Activated CD4-positive, alpha-beta T cell treated with anti-CD3 and anti-CD28 coated beads, Interleukin-2, amount 50 U/mL, for 48 hours (primary cell): Measurements from ENCODE around the gene PANX1.
"Not testable (repeated sequence)": the region's sequence is repeated elsewhere in the genome, so short reads cannot be mapped to it uniquely, and the experiment has no call there.

ENCODE experiments used
- DNase-seq, 2 experiments: peaks; one replicate each; pipeline ENCODE4 v3.0.0-alpha.2; 2020

PANX1 gene, protein sequence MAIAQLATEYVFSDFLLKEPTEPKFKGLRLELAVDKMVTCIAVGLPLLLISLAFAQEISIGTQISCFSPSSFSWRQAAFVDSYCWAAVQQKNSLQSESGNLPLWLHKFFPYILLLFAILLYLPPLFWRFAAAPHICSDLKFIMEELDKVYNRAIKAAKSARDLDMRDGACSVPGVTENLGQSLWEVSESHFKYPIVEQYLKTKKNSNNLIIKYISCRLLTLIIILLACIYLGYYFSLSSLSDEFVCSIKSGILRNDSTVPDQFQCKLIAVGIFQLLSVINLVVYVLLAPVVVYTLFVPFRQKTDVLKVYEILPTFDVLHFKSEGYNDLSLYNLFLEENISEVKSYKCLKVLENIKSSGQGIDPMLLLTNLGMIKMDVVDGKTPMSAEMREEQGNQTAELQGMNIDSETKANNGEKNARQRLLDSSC

DNA sequence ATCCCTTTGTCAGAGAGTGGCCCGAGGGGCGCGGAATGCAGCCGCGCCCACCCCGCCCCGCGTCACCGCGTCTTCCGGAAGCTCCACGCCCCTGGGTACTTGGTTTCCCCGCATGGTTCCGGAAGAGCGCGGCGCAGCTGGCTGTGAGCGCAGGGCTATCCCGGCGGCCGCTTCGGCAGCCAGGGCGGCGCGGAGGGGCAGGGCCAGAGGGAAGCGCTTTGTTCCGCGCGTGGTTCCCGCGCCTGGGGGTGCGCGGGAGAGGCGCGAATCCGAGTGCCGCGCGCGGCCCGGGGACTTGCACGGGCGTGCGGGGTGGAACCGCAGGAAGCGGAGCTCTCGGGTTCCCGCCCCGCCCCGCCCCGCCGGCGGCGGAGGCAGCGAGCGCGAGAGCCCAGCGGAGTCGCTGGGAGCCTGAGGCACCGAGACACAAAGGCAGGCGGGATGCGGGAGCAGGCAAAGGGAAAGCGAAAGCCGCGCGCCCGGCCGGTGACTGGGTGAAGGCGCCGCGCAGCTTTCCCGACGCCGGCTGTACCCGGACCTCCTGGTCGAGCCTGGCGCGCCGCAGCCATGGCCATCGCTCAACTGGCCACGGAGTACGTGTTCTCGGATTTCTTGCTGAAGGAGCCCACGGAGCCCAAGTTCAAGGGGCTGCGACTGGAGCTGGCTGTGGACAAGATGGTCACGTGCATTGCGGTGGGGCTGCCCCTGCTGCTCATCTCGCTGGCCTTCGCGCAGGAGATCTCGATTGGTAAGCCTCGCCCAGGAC is at the start of gene PANX1:
Gene PANX1 (plus strand): TSS at position 96 of the 766 bp plus-strand sequence. CDS start 472 bp downstream, at position 568.
- DNase-seq = peak; percentile 70 to 79

GRCh38 chr11:94084164-94084563 is 44.5 kb upstream of the PANX1 start:
- no peak for DNase-seq

GRCh38 chr11:94088906-94089305 is 39.7 kb upstream of the PANX1 start:
- no peak for DNase-seq

DNA sequence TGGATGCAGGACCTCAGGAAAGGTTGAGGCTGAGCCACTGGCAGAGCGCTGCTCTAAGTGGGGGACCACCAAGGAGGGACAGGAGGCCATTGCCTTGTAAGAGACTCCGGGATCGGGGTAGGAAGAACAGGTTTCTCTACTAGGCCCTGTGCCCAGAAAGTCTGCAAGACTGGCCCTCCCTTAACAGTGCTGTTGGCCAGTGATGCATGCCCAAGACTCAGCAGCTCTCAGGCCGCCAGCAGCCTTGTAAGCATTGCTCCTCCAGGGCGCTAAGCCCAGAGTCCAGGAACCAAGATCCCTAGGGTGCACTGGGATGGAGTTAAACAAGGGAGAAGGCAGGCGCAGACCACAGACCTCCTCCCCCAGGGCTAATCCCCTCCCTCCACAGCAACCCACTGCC is 39.3 kb upstream of the PANX1 start:
- DNase-seq = no peak

- DNase-seq = no peak
Measured at GRCh38 chr11:94090401-94090800, 38.2 kb upstream of the PANX1 start.

DNA sequence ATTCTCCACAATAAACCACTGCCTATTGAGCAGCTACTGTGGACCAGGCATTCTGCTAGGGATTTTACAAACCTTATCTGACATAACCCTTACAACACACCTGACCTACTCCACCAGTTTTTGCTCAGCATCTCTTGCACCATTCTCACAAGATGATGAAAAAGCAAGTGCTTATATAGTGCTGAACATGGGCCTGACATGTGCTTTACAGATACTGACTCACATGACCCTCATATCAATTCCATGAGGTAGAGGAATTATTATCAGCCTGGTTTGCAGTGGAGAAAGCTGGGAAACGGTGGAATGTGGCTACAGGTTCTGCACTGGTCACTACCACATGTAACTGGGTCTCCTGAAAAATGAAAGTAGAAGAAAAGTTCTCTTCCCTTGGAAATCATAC is 37.5 kb upstream of the PANX1 start:
- DNase-seq = no peak

- no peak for DNase-seq
Measured at GRCh38 chr11:94100253-94100652, 28.4 kb upstream of the PANX1 start.

DNA sequence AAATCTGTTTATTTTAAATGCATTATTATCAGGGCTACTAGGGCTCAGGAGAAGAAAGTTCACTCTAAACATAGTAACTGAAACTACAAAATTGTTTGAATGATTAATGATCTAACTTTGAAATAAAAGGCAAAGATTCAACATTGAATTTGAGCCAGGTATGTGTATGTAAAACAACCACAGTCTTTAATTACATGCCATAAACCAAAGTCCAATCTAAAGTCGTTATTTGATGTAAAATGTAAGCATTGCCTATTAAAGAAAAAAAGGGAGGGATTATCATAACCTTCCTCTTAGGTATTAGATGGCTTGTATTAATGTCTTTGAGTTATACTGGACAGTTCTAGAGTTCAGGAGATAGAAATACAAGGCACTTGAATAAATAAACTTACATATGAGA is 25.2 kb upstream of the PANX1 start:
- no peak for DNase-seq

GRCh38 chr11:94104734-94105133 is 23.9 kb upstream of the PANX1 start:
- DNase-seq = no peak

GRCh38 chr11:94106716-94107115 is 21.9 kb upstream of the PANX1 start:
- no peak for DNase-seq

GRCh38 chr11:94107363-94107762 is 21.3 kb upstream of the PANX1 start:
- no peak for DNase-seq

DNA sequence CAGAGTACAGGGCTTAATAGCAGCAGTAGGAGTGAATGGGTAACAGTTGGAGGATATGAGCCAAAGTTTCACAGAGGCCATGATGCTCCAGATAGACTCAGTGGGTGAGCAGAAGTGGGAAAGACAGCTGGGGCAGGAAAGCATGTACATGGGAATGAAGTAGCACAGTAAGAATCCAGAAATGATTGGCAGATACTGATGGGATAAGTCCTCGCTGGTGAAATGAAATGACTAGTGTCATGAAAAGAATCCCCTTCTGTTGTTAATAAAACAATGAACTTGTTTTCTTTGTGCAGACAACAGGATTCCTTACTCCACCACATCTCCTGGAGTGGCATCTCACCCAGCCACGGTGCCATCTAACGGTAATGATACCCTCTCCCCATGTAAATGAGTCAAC is 17.4 kb upstream of the PANX1 start:
- no peak for DNase-seq

GRCh38 chr11:94111660-94112059 is 17.0 kb upstream of the PANX1 start:
- no peak for DNase-seq

DNA sequence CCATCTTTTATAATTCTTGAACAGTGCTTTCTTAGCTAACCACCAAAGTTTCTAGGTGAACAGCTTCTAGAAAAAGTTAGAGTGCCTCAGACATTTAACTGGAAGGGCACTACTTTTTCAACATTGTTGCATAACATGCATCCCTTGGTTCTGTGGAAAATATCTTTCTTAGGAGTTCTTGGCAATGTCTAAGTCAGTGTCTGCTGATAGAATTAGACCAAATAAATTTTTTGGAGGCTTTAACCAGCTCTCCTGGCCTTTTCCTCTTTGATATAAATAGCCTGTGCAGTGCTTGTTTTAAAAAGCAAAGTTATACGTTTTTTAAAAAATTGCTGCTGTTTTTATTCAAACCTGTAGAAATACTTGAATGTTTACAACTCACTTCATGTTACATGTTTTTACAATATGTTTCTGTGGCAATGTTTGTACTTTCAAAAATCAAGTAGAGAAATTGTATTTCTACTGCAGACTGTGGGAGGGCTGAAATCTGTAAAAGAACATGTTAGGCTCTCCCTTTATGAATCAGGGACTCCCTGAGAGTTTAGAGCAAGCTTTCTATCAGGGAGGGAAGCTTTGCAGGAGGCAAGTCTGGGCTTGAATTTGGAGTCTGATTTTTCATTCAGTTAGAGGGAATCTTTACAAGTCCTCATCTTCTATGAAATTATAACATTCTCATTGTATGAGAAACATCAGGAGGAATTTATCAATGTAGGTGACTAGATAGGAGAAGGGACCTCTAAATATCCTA is 16.3 kb upstream of the PANX1 start:
- no peak for DNase-seq

DNA sequence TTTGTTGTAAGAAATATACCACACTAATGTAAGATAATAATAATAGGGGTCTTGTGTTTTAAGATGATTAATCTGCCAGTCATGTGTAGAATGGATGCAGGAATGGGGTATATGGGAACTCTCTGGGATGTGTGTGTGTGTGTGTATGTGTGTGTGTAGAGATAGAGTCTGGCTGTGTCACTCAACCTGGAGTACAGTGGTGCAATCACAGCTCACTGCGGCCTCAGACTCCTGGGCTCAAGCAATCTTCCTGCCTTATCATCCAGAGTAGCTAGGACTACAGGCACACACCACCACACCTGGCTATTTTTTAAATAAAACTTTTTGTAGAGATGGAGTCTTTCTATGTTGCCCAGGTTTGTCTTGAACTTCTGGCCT is 11.5 kb upstream of the PANX1 start:
- DNase-seq = no peak

DNA sequence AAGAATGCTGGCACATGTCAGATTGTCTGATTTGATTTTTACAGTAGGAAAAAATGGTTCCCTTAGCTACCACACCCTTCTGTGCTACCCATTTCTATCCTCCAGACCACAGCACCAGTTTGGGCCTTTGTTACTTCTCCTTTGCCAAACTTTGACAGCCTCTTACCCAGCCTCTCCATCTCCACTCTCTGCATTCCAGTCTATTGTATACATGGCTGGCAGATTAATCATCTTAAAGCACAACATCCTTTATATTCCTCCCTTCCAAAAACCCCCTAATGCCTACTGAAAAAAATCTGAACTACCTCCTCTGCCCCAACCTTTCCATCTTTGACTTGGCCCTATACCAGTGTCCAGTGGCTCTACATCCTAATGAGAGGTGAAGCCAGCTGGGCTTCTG is 10.8 kb upstream of the PANX1 start:
- no peak for DNase-seq

DNA sequence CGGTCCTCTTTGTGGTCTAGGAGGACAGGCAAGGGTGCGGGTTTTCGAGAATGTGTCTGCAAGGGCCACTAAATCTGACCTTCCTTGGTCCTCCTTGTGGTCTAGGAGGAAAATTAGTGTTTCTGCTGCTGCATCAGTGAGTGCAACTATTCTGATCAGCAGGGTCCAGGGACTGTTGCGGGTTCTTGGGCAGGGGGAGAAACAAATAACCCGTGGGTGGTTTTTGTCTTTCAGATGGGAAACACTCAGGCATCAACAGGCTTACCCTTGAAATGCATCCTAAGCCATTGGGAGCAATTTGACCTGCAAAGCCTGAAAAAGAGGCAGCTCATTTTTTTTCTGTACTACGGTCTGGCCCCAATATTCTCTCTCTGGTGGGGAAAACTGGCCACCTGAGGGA is 9.0 kb upstream of the PANX1 start:
- not testable (repeated sequence) for DNase-seq

DNA sequence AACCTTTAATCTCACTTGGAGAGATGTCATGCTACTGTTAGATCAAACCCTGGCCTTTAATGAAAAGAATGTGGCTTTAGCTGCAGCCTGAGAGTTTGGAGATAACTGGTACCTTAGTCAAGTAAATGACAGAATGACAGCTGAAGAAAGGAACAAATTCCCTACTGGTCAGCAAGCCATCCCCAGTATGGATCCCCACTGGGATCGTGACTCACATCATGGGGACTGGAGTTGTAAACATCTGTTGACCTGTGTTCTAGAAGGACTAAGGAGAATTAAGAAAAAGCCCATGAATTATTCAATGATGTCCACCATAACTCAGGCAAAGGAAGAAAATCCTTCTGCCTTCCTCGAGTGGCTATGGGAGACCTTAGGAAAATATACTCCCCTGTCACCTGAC is 8.1 kb upstream of the PANX1 start:
- DNase-seq = not testable (repeated sequence)

GRCh38 chr11:94120946-94121345 is 7.7 kb upstream of the PANX1 start:
- no peak for DNase-seq

DNA sequence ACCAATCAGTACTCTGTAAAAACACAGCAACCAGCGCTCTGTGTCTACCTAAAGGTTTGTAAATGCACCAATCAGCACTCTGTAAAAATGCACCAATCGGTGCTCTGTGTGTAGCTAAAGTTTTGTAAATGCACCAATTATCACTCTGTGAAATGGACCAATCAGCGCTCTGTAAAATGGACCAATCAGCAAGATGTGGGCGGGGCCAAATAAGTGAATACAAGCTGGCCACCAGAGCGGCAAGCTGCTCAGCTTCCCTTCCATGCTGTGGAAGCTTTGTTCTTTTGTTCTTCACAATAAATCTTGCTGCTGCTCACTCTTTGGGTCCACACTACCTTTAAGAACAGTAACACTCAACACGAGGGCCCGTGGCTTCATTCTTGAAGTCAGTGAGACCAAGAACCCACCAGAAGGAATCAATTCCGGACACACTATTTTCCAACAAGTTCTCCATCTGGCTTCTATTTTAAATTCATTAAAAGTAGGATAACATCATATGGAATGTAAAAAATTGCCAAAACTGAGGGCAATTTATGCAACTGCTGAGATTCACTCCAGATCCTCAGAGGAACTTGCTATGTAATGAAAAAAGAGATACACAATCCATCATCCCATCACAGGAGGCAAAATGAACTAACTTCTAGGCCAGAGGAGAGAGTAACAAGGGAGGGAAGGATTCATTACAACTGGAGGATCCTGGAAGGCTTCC is 3.1 kb upstream of the PANX1 start:
- DNase-seq = no peak

GRCh38 chr11:94127638-94128037 is 1.0 kb upstream of the PANX1 start:
- no peak for DNase-seq

- DNase-seq = peak in 1 of 2 experiments; percentile 48
Measured at GRCh38 chr11:94128291-94128745, 323 bp upstream of the PANX1 start.
